HEK293 (cell line): Measurements from ENCODE around the gene BSCL2.

ENCODE experiments used
- BCL11A ChIP-seq: fragments of 450-650 bp; formaldehyde crosslinking; IDR thresholded peaks from 2 replicates; pipeline ENCODE4 v1.5.1; 2016; ENCODE audit warnings: low read depth, missing biosample characterization, missing genetic modification characterization
- KLF8 ChIP-seq: fragments of 450-650 bp; formaldehyde crosslinking; IDR thresholded peaks from 2 replicates; pipeline ENCODE4 v1.5.1; 2016; ENCODE audit warnings: missing biosample characterization, missing genetic modification characterization
- OVOL3 ChIP-seq: fragments of 450-650 bp; formaldehyde crosslinking; IDR thresholded peaks from 2 replicates; pipeline ENCODE4 v1.5.1; 2016; ENCODE audit warnings: missing biosample characterization, missing genetic modification characterization
- PBX3 ChIP-seq: sonication (generic); formaldehyde crosslinking; IDR thresholded peaks from 2 replicates; pipeline ENCODE4 v1.8.1; 2022; ENCODE audit warnings: mild to moderate bottlenecking, moderate library complexity, missing genetic modification reagents
- PRDM6 ChIP-seq: fragments of 450-650 bp; formaldehyde crosslinking; IDR thresholded peaks from 2 replicates; pipeline ENCODE4 v1.5.1; 2017; ENCODE audit warnings: missing biosample characterization, missing genetic modification characterization
- SP2 ChIP-seq: fragments of 450-650 bp; formaldehyde crosslinking; IDR thresholded peaks from 2 replicates; pipeline ENCODE4 v1.5.1; 2016; ENCODE audit warnings: missing biosample characterization, missing genetic modification characterization
- ZBTB20 ChIP-seq: fragments of 450-650 bp; formaldehyde crosslinking; IDR thresholded peaks from 2 replicates; pipeline ENCODE4 v1.5.1; 2016; ENCODE audit warnings: missing biosample characterization, missing genetic modification characterization
- ZBTB44 ChIP-seq: fragments of 450-650 bp; IDR thresholded peaks from 2 replicates; pipeline ENCODE4 v1.5.1; 2018; ENCODE audit warnings: missing biosample characterization, mild to moderate bottlenecking, missing genetic modification characterization
- ZBTB49 ChIP-seq: fragments of 450-650 bp; formaldehyde crosslinking; IDR thresholded peaks from 2 replicates; pipeline ENCODE4 v1.5.1; 2016; ENCODE audit warnings: missing biosample characterization, missing genetic modification characterization, low read depth
- ZNF121 ChIP-seq: fragments of 450-650 bp; formaldehyde crosslinking; IDR thresholded peaks from 2 replicates; pipeline ENCODE4 v1.5.1; 2016; ENCODE audit warnings: missing biosample characterization, missing genetic modification characterization
- ZNF175 ChIP-seq: fragments of 450-650 bp; formaldehyde crosslinking; IDR thresholded peaks from 2 replicates; pipeline ENCODE4 v1.5.1; 2016; ENCODE audit warnings: missing biosample characterization, missing genetic modification characterization
- ZNF184 ChIP-seq: fragments of 450-650 bp; IDR thresholded peaks from 2 replicates; pipeline ENCODE4 v1.5.1; 2018; ENCODE audit warnings: missing biosample characterization, mild to moderate bottlenecking, missing genetic modification characterization
- ZNF19 ChIP-seq: fragments of 450-650 bp; formaldehyde crosslinking; IDR thresholded peaks from 2 replicates; pipeline ENCODE4; 2016; ENCODE audit warnings: missing biosample characterization, missing genetic modification characterization, low read depth
- ZNF211 ChIP-seq: fragments of 450-650 bp; formaldehyde crosslinking; IDR thresholded peaks from 2 replicates; pipeline ENCODE4 v1.5.1; 2016; ENCODE audit warnings: low read depth, missing biosample characterization, missing genetic modification characterization
- ZNF311 ChIP-seq: fragments of 450-650 bp; formaldehyde crosslinking; IDR thresholded peaks from 2 replicates; pipeline ENCODE4 v1.5.1; 2017; ENCODE audit warnings: missing biosample characterization, missing genetic modification characterization, borderline replicate concordance
- ZNF324 ChIP-seq: fragments of 450-650 bp; formaldehyde crosslinking; IDR thresholded peaks from 2 replicates; pipeline ENCODE4 v1.5.1; 2016; ENCODE audit warnings: missing biosample characterization, missing genetic modification characterization
- ZNF354C ChIP-seq: fragments of 450-650 bp; formaldehyde crosslinking; IDR thresholded peaks from 2 replicates; pipeline ENCODE4 v1.5.1; 2016; ENCODE audit warnings: missing biosample characterization, missing genetic modification characterization, low read depth, borderline replicate concordance
- ZNF404 ChIP-seq: fragments of 450-650 bp; formaldehyde crosslinking; IDR thresholded peaks from 2 replicates; pipeline ENCODE4 v1.5.1; 2017; ENCODE audit warnings: missing biosample characterization, missing genetic modification characterization
- ZNF510 ChIP-seq: fragments of 450-650 bp; formaldehyde crosslinking; IDR thresholded peaks from 2 replicates; pipeline ENCODE4 v1.5.1; 2018; ENCODE audit warnings: mild to moderate bottlenecking, missing genetic modification characterization, missing biosample characterization; ENCODE audit not compliant: insufficient replicate concordance
- ZNF544 ChIP-seq: fragments of 450-650 bp; formaldehyde crosslinking; IDR thresholded peaks from 2 replicates; pipeline ENCODE4 v1.5.0; 2017; ENCODE audit warnings: missing biosample characterization, missing genetic modification characterization
- ZNF558 ChIP-seq: fragments of 450-650 bp; formaldehyde crosslinking; IDR thresholded peaks from 2 replicates; pipeline ENCODE4 v1.5.1; 2016; ENCODE audit warnings: missing biosample characterization, missing genetic modification characterization
- ZNF571 ChIP-seq: fragments of 450-650 bp; formaldehyde crosslinking; IDR thresholded peaks from 2 replicates; pipeline ENCODE4 v1.5.0; 2017; ENCODE audit warnings: missing biosample characterization, missing genetic modification characterization
- ZNF580 ChIP-seq: fragments of 450-650 bp; formaldehyde crosslinking; IDR thresholded peaks from 2 replicates; pipeline ENCODE4 v1.5.1; 2016; ENCODE audit warnings: missing biosample characterization, missing genetic modification characterization
- ZNF585B ChIP-seq: fragments of 450-650 bp; formaldehyde crosslinking; IDR thresholded peaks from 2 replicates; pipeline ENCODE4 v1.5.1; 2016; ENCODE audit warnings: missing biosample characterization, missing genetic modification characterization
- ZNF623 ChIP-seq: fragments of 450-650 bp; formaldehyde crosslinking; IDR thresholded peaks from 2 replicates; pipeline ENCODE4 v1.5.1; 2016; ENCODE audit warnings: missing biosample characterization, missing genetic modification characterization
- ZNF704 ChIP-seq: fragments of 450-650 bp; formaldehyde crosslinking; IDR thresholded peaks from 2 replicates; pipeline ENCODE4 v1.5.1; 2016; ENCODE audit warnings: missing biosample characterization, missing genetic modification characterization
- ZNF791 ChIP-seq: fragments of 450-650 bp; formaldehyde crosslinking; IDR thresholded peaks from 2 replicates; pipeline ENCODE4 v1.5.1; 2016; ENCODE audit warnings: missing biosample characterization, missing genetic modification characterization
- ZNF830 ChIP-seq: fragments of 450-650 bp; IDR thresholded peaks from 2 replicates; pipeline ENCODE4 v1.5.0; 2018; ENCODE audit warnings: missing biosample characterization, missing genetic modification characterization, low read depth, mild to moderate bottlenecking, moderate library complexity
- ZSCAN18 ChIP-seq: fragments of 450-650 bp; formaldehyde crosslinking; IDR thresholded peaks from 2 replicates; pipeline ENCODE4 v1.5.1; 2016; ENCODE audit warnings: missing biosample characterization, missing genetic modification characterization
- ZSCAN4 ChIP-seq: fragments of 450-650 bp; formaldehyde crosslinking; IDR thresholded peaks from 2 replicates; pipeline ENCODE4 v1.5.1; 2017; ENCODE audit warnings: missing biosample characterization, missing genetic modification characterization

Gene BSCL2

GRCh38 chr11:62707277-62707861, at the start of gene BSCL2, which contains the start of gene GNG3 (continued):
- TF ChIP-seq ZNF184 (tag by site-specific recombination) = 0 out of 2 replicates have a peak, but pooled peaks have one; percentile 33
- no peak for TF ChIP-seq ZBTB49 (tag by site-specific recombination)
- no peak for TF ChIP-seq ZNF571 (tag by site-specific recombination)
- TF ChIP-seq ZSCAN4 = no peak
- TF ChIP-seq ZNF510 (tag by site-specific recombination) = no peak
- TF ChIP-seq ZNF791 (tag by site-specific recombination) = no peak
- TF ChIP-seq ZNF121 (tag by site-specific recombination) = no peak
- TF ChIP-seq ZNF19 = no peak
- no peak for TF ChIP-seq SP2 (tag by site-specific recombination)
- TF ChIP-seq KLF8 = 0 out of 2 replicates have a peak, but pooled peaks have one; percentile 27
- no peak for TF ChIP-seq ZNF558 (tag by site-specific recombination)
- no peak for TF ChIP-seq ZNF585B
- no peak for TF ChIP-seq ZNF175
- no peak for TF ChIP-seq ZNF354C
- TF ChIP-seq OVOL3 = no peak
- TF ChIP-seq ZNF324 = no peak
- TF ChIP-seq ZSCAN18 = no peak
- no peak for TF ChIP-seq ZNF704 (tag by site-specific recombination)
- no peak for TF ChIP-seq ZBTB20
- TF ChIP-seq ZNF830 = no peak
- TF ChIP-seq ZNF404 = no peak
- no peak for TF ChIP-seq ZNF311 (tag by site-specific recombination)
- no peak for TF ChIP-seq ZNF544 (tag by site-specific recombination)
- peak; percentile 77 for TF ChIP-seq ZBTB44 (tag by site-specific recombination)
- TF ChIP-seq PRDM6 (tag by site-specific recombination) = no peak
- TF ChIP-seq ZNF623 (tag by site-specific recombination) = no peak
- no peak for TF ChIP-seq BCL11A (tag by site-specific recombination)
- no peak for TF ChIP-seq ZNF211 (tag by site-specific recombination)
- TF ChIP-seq PBX3 = no peak
- TF ChIP-seq ZNF580 (tag by site-specific recombination) = no peak
